OCI-LY1 (cell line): ENCODE data around the gene SEMA5A.

Source experiments
- EZH2 ChIP-seq: fragments of 200-600 bp; sonication (generic), shearing (Covaris generic); IDR thresholded peaks from 2 replicates; pipeline ENCODE4 v1.8.0; 2017; ENCODE audit warnings: borderline replicate concordance, mixed run types, mild to moderate bottlenecking, antibody characterized with exemption, low read length, moderate library complexity, mixed read lengths
- TF ChIP-seq, protein P1 (sequence below): fragments of 200-600 bp; sonication (generic), shearing (Covaris generic); IDR thresholded peaks from 2 replicates; pipeline ENCODE4 v1.5.1; 2017; ENCODE audit warnings: mild to moderate bottlenecking, antibody characterized with exemption, low read length, moderate library complexity, mixed read lengths

DNA sequence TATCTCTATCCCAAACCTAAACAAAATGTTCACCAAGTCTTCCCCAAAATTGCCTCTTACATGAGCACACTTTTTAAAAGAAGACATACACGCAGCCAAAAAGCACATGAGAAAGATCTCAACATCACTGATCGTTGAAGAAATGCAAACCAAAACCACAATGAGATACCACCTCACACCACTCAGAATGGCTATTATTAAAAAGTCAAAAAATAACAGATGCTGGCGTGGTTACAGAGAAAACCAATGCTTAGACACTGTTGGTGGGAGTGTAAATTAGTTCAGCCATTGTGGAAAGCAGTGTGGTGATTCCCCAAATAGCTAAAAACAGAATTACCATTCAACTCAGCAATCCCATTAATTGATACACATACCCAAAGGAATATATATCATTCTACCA is 83.8 kb downstream of the SEMA5A start:
- TF ChIP-seq, protein P1, sequence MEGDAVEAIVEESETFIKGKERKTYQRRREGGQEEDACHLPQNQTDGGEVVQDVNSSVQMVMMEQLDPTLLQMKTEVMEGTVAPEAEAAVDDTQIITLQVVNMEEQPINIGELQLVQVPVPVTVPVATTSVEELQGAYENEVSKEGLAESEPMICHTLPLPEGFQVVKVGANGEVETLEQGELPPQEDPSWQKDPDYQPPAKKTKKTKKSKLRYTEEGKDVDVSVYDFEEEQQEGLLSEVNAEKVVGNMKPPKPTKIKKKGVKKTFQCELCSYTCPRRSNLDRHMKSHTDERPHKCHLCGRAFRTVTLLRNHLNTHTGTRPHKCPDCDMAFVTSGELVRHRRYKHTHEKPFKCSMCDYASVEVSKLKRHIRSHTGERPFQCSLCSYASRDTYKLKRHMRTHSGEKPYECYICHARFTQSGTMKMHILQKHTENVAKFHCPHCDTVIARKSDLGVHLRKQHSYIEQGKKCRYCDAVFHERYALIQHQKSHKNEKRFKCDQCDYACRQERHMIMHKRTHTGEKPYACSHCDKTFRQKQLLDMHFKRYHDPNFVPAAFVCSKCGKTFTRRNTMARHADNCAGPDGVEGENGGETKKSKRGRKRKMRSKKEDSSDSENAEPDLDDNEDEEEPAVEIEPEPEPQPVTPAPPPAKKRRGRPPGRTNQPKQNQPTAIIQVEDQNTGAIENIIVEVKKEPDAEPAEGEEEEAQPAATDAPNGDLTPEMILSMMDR = no peak
- TF ChIP-seq EZH2 = no peak
